ENCODE results near the gene SCAMP2. TPM values are rescaled to one million over a fixed set of nuclear protein-coding genes. Genes with fewer than 3 reads are reported as not detected.

The SCAMP2 gene
- total RNA-seq, 1 donor from 2014 or later: 56.7 TPM

DNA sequence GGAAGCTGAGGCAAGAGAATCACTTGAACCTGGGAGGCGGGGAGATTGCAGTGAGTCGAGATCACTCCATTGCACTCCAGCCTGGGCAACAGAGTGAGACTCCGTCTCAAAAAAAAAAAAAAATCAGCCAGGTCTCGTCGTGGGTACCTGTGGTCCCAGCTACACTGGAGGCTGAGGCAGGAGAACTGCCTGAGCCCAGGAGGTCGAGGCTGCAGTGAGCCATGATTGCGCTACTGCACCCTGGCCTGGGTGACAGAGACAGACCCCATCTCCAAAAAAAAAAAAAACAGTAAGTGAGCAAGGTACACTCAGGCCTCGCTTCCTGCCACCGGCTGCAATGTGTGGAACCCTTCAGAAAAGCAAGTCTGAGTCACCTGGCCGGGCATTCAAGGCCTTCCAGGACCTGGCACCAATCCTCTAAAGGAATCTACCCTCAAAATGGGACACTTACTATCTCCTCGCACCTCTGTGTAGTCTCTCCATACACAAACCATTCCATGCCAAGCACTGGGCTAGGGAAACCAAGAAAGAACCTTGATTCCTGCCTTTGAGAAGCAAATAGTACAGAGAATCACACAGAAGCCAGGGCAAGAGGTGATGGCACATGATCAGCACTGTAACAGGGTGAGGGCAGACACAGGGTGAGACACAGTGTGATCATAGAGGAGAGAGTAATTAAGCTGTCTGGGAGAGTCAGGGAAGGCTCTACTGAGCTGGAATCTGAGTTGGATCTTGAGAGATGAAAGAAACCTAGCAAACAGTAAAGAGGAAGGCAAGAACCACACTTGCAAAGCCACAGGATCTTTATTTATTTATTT lies 9.7 kb downstream of the SCAMP2 start:
- H3K4me3 ChIP-seq: no peak overlapping the region
- H3K27me3 ChIP-seq: no peaks in the 10 kb centered on the region
- intact Hi-C loops (cut with DNase I): no loop called here
- DNase-seq (ENCODE audit: extremely low spot score in 2 of 2): no peak
- no peaks in the 10 kb centered on the region for H3K36me3 ChIP-seq
- peaks cover 70% of the 10 kb centered on the region for H3K4me1 ChIP-seq
- no peak overlapping the region for H3K27ac ChIP-seq
- no peaks in the 10 kb centered on the region for H3K9me3 ChIP-seq
- TF ChIP-seq, protein P1, sequence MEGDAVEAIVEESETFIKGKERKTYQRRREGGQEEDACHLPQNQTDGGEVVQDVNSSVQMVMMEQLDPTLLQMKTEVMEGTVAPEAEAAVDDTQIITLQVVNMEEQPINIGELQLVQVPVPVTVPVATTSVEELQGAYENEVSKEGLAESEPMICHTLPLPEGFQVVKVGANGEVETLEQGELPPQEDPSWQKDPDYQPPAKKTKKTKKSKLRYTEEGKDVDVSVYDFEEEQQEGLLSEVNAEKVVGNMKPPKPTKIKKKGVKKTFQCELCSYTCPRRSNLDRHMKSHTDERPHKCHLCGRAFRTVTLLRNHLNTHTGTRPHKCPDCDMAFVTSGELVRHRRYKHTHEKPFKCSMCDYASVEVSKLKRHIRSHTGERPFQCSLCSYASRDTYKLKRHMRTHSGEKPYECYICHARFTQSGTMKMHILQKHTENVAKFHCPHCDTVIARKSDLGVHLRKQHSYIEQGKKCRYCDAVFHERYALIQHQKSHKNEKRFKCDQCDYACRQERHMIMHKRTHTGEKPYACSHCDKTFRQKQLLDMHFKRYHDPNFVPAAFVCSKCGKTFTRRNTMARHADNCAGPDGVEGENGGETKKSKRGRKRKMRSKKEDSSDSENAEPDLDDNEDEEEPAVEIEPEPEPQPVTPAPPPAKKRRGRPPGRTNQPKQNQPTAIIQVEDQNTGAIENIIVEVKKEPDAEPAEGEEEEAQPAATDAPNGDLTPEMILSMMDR (IDR thresholded peaks at IDR 0.05): no peak
- TF ChIP-seq POLR2A (IDR thresholded peaks at IDR 0.05): no peak
- no peak for TF ChIP-seq POLR2AphosphoS5 (IDR thresholded peaks at IDR 0.05; ENCODE audit: insufficient read depth in 1 of 2, low read depth in 1 of 2)

DNA sequence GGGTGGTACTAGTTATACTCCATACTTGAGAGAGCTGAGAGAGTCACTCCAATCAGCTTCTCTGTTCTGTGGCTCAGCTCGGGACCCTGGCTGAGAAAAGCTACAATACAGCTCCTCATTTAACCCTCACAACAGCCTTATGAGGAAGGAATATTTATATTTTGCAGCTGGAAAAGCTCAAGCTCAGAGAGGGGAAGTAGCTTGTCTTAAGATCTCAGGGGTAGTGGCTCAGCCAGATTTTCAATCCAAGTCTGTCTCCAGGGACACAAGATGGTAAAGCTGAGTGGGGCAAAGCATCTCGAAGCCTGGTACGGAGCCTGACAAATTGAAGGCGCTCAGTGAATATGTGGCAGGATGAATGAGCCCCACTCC lies 14.8 kb downstream of the SCAMP2 start:
- Histone ChIP-seq H3K27ac (no peak overlapping the region), H3K36me3 (peaks cover 0 to 12% of the 10 kb centered on the region in 2 donors), H3K27me3 (no peaks in the 10 kb centered on the region), H3K4me1 (peaks cover 42% of the 10 kb centered on the region), H3K4me3 (no peak overlapping the region), H3K9me3 (no peaks in the 10 kb centered on the region)
- TF ChIP-seq, protein P1 (IDR thresholded peaks at IDR 0.05): no peak
- DNase-seq (ENCODE audit: extremely low spot score in 2 of 2): no peak
- intact Hi-C loops (cut with DNase I): no loop called here

DNA sequence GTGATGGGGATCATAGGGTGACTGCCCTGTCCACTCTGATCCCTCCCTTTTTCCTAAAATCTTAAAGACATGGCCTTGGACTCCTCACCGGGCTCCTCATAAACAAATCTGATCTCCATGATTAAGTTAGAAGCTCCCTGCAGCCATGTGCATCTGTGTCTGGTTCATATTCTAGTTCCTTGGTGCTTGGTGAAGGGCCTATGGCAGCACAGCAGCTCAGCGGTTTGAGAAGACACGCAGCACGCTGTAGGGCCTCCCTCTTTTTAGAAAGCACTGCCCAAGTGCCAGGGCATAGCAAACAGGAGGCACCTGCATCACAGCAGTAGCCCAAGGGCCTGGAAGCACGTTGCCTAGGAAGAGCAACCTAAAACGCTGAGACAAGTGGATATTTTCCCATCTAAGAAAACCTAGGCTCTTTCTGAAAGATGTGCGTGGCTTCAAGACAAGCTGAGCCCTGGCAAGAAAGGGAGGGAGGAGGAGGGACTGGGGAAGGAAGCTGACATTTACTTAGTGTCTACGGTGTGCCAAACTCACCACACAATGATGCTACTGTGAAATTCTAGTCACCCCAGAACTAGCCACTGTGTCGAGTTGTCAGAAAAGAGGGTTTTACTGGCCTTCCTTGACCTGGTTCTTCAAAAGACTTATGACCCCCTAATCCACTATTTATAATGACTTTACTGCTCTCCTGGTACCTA lies 15.3 kb downstream of the SCAMP2 start:
- H3K4me1 ChIP-seq: peaks cover 37% of the 10 kb centered on the region
- H3K27me3 ChIP-seq: no peaks in the 10 kb centered on the region
- DNase-seq (ENCODE audit: extremely low spot score in 2 of 2): no peak
- H3K36me3 ChIP-seq: peaks cover 0 to 18% of the 10 kb centered on the region in 2 donors
- H3K9me3 ChIP-seq: no peaks in the 10 kb centered on the region
- TF ChIP-seq POLR2A (IDR thresholded peaks at IDR 0.05) (no peak), POLR2AphosphoS5 (IDR thresholded peaks at IDR 0.05; ENCODE audit: insufficient read depth in 1 of 2, low read depth in 1 of 2) (no peak)
- TF ChIP-seq, protein P1 (IDR thresholded peaks at IDR 0.05): no peak
- H3K4me3 ChIP-seq: no peak overlapping the region
- intact Hi-C loops (cut with DNase I): no loop called here
- H3K27ac ChIP-seq: no peak overlapping the region

DNA sequence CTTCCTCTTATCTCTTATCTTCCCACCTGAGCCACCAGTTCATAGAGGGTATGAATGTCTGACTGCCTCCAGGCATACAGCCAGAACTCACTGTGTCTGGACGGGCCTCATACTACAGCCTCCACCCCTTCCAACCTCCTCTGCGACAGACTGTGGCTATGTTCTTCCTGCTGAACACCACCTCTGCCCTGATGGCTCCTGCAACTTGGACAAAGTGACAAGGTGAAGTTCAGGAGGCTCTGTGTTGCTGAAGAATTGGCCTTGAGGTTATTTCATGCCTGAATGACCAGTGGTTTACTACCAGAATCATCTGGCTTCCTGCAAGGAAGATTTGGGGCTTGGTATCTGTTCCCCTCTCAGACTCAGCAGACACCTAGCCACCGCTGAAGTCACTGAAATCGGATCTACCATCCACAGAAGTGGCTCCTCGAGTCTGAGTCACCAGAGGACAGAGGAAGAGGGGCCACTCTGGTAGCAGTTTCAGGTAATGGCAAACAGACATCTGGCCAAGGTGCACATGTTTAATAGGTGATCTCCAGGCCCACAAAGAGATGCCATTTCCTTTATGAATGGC lies 16.0 kb downstream of the SCAMP2 start:
- Histone ChIP-seq H3K4me1 (peaks cover 37% of the 10 kb centered on the region), H3K9me3 (no peaks in the 10 kb centered on the region), H3K4me3 (no peak overlapping the region), H3K27ac (no peak overlapping the region), H3K36me3 (peaks cover 0 to 24% of the 10 kb centered on the region in 2 donors), H3K27me3 (no peaks in the 10 kb centered on the region)
- TF ChIP-seq POLR2AphosphoS5 (IDR thresholded peaks at IDR 0.05; ENCODE audit: insufficient read depth in 1 of 2, low read depth in 1 of 2) (no peak), POLR2A (IDR thresholded peaks at IDR 0.05) (no peak)
- TF ChIP-seq, protein P1 (IDR thresholded peaks at IDR 0.05): no peak
- no peak for DNase-seq (ENCODE audit: extremely low spot score in 2 of 2)
- intact Hi-C loops (cut with DNase I): no loop called here
